IPS-18c (cell line): ENCODE data around the gene MARK3.

Experiments used
- H3K4me3 ChIP-seq: 2 replicates; pipeline ENCODE4 v1.7.0; 2013; ENCODE audit warnings: low read depth, mild to moderate bottlenecking, low read length, moderate library complexity; ENCODE audit not compliant: insufficient read depth
- H3K9me3 ChIP-seq: one replicate; pipeline ENCODE4 v1.6.1; 2013; ENCODE audit warnings: mild to moderate bottlenecking, low read length, moderate library complexity; ENCODE audit not compliant: control insufficient read depth, insufficient read depth

MARK3 gene

GRCh38 chr14:103448097-103448496 lies 62.9 kb downstream of the MARK3 start:
- no peaks in the 10 kb centered on the region for H3K9me3 ChIP-seq
- no peak overlapping the region for H3K4me3 ChIP-seq

- no peaks in the 10 kb centered on the region for H3K9me3 ChIP-seq
- no peak overlapping the region for H3K4me3 ChIP-seq
These were observed 64.5 kb downstream of the MARK3 start for GRCh38 chr14:103449634-103450161.

- H3K9me3 ChIP-seq, result no peaks in the 10 kb centered on the region
- no peak overlapping the region for H3K4me3 ChIP-seq
These were observed 65.2 kb downstream of the MARK3 start for GRCh38 chr14:103450416-103450815.

- no peak overlapping the region for H3K4me3 ChIP-seq
- H3K9me3 ChIP-seq, result no peaks in the 10 kb centered on the region
These were observed 66.2 kb downstream of the MARK3 start for GRCh38 chr14:103451401-103451800.

- Histone ChIP-seq H3K9me3 (no peaks in the 10 kb centered on the region), H3K4me3 (no peak overlapping the region)
These were observed 68.6 kb downstream of the MARK3 start for GRCh38 chr14:103453791-103454190.

- Histone ChIP-seq H3K4me3 (no peak overlapping the region), H3K9me3 (no peaks in the 10 kb centered on the region)
These were observed 71.1 kb downstream of the MARK3 start for GRCh38 chr14:103456167-103456835.

GRCh38 chr14:103460415-103460814 lies 75.2 kb downstream of the MARK3 start:
- H3K9me3 ChIP-seq, result no peaks in the 10 kb centered on the region
- no peak overlapping the region for H3K4me3 ChIP-seq

GRCh38 chr14:103463149-103463548 lies 77.9 kb downstream of the MARK3 start:
- no peaks in the 10 kb centered on the region for H3K9me3 ChIP-seq
- no peak overlapping the region for H3K4me3 ChIP-seq

GRCh38 chr14:103463851-103464250 lies 78.6 kb downstream of the MARK3 start:
- Histone ChIP-seq H3K4me3 (no peak overlapping the region), H3K9me3 (no peaks in the 10 kb centered on the region)

GRCh38 chr14:103472939-103473338 lies 87.7 kb downstream of the MARK3 start:
- H3K4me3 ChIP-seq, result no peak overlapping the region

GRCh38 chr14:103474893-103475292 lies 89.7 kb downstream of the MARK3 start:
- Histone ChIP-seq H3K4me3 (no peak overlapping the region), H3K9me3 (no peaks in the 10 kb centered on the region)

More at GRCh38 chr14:103472939-103473338, 87.7 kb downstream of the MARK3 start:
- H3K9me3 ChIP-seq, result no peaks in the 10 kb centered on the region

GRCh38 chr14:103476065-103476464 lies 90.8 kb downstream of the MARK3 start:
- Histone ChIP-seq H3K4me3 (no peak overlapping the region), H3K9me3 (no peaks in the 10 kb centered on the region)

- Histone ChIP-seq H3K9me3 (no peaks in the 10 kb centered on the region), H3K4me3 (no peak overlapping the region)
These were observed 91.4 kb downstream of the MARK3 start for GRCh38 chr14:103476631-103477030.

- Histone ChIP-seq H3K4me3 (no peak overlapping the region), H3K9me3 (no peaks in the 10 kb centered on the region)
These were observed 95.4 kb downstream of the MARK3 start for GRCh38 chr14:103480595-103480994.

- no peak overlapping the region for H3K4me3 ChIP-seq
- no peaks in the 10 kb centered on the region for H3K9me3 ChIP-seq
These were observed 98.4 kb downstream of the MARK3 start for GRCh38 chr14:103483600-103483999.

GRCh38 chr14:103485504-103485903 lies 100.3 kb downstream of the MARK3 start:
- no peaks in the 10 kb centered on the region for H3K9me3 ChIP-seq
- no peak overlapping the region for H3K4me3 ChIP-seq

GRCh38 chr14:103488071-103488470 lies 102.9 kb downstream of the MARK3 start:
- no peak overlapping the region for H3K4me3 ChIP-seq
- no peaks in the 10 kb centered on the region for H3K9me3 ChIP-seq

GRCh38 chr14:103488960-103489359 lies 103.7 kb downstream of the MARK3 start:
- no peak overlapping the region for H3K4me3 ChIP-seq

GRCh38 chr14:103489621-103490020 lies 104.4 kb downstream of the MARK3 start:
- Histone ChIP-seq H3K4me3 (no peak overlapping the region), H3K9me3 (no peaks in the 10 kb centered on the region)

More at GRCh38 chr14:103488960-103489359, 103.7 kb downstream of the MARK3 start:
- no peaks in the 10 kb centered on the region for H3K9me3 ChIP-seq
